ENCODE results near the gene ZC2HC1B. TPM values are rescaled to one million over a fixed set of nuclear protein-coding genes. Genes with fewer than 3 reads are reported as not detected.

ZC2HC1B gene
- total and polyA plus RNA-seq, 2 of the 8 experiments (the other 6 are each of a cell fraction or from before 2014, with no cell fraction given): not detected

DNA sequence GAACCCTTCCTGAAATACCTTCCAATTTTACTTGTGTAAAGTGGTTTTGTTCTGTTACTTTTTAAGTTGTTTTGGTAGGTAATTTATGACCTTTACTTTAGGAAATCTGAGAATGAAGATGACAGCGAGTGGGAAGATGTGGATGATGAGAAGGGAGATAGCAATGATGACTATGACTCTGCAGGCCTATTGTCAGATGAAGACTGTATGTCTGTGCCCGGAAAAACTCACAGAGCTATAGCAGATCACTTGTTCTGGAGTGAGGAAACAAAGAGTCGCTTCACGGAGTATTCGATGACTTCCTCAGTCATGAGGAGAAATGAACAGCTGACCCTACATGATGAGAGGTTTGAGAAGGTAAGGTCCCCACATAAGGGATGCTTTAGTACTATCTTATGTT is 6.6 kb upstream of the ZC2HC1B start:
- Histone ChIP-seq H4K91ac (replicated peaks; ENCODE audit: insufficient read length, low read length) (no peak overlapping the region), H3K4me2 (ENCODE audit: insufficient read depth in 1 of 2, low read depth in 2 of 2, low read length in 2 of 2) (no peak overlapping the region), H3K9me3 (ENCODE audit: insufficient read depth in 2 of 2, low read depth in 1 of 2, low read length in 1 of 2) (no peaks in the 10 kb centered on the region), H4K5ac (ENCODE audit: insufficient read length, low read depth, low read length) (no peak overlapping the region), H3K56ac (replicated peaks; ENCODE audit: insufficient read length, low read depth, low read length) (no peak overlapping the region), H3K79me2 (ENCODE audit: control insufficient read depth in 1 of 2, insufficient read depth in 2 of 2, low read length in 2 of 2) (no peaks in the 10 kb centered on the region; a peak in 1 of 4 replicates), H3K4me3 (ENCODE audit: extremely low read depth in 1 of 4, insufficient read depth in 2 of 4, low read depth in 3 of 4, low read length in 4 of 4) (no peak overlapping the region), H3K27ac (ENCODE audit: low read depth, low read length) (no peak overlapping the region), H2BK12ac (ENCODE audit: low read depth, low read length) (no peak overlapping the region), H3K18ac (ENCODE audit: extremely low read depth, low read length) (no peak overlapping the region), H2BK15ac (ENCODE audit: low read length) (no peak overlapping the region), H4K8ac (ENCODE audit: extremely low read depth, insufficient read depth, low read length) (no peak overlapping the region), H3K4me1 (replicated peaks in 1 of 4; ENCODE audit: control insufficient read depth in 3 of 4, insufficient read depth in 4 of 4, low read length in 3 of 4) (no peaks in the 10 kb centered on the region), H3K9ac (replicated peaks in 1 of 4; ENCODE audit: extremely low read depth in 1 of 4, low read depth in 3 of 4, low read length in 3 of 4) (no peak overlapping the region), H2BK5ac (ENCODE audit: low read depth, low read length) (no peak overlapping the region), H3K79me1 (ENCODE audit: low read depth, low read length) (no peaks in the 10 kb centered on the region), H3K36me3 (ENCODE audit: control insufficient read depth in 2 of 4, insufficient read depth in 4 of 4, low read length in 3 of 4) (peaks cover 11 to 70% (median 34%) of the 10 kb centered on the region in 4 experiments; a peak in 7 of 8 replicates), H2AFZ (ENCODE audit: low read length) (no peak overlapping the region), H2BK120ac (replicated peaks; ENCODE audit: low read depth, low read length) (no peak overlapping the region), H3K23ac (ENCODE audit: insufficient read length) (no peak overlapping the region), H2BK20ac (ENCODE audit: low read length) (no peak overlapping the region), H3K14ac (ENCODE audit: insufficient read length) (no peak overlapping the region), H3K27me3 (replicated peaks in 1 of 4; ENCODE audit: control insufficient read depth in 3 of 4, extremely low read depth in 1 of 4, insufficient read depth in 3 of 4, low read length in 3 of 4) (no peaks in the 10 kb centered on the region), H3K4ac (replicated peaks; ENCODE audit: insufficient read length, low read depth, low read length) (no peak overlapping the region), H3K23me2 (ENCODE audit: low read depth, low read length) (no peaks in the 10 kb centered on the region), H2AK5ac (ENCODE audit: low read depth, low read length) (no peak overlapping the region), H4K20me1 (replicated peaks in 1 of 2; ENCODE audit: control insufficient read depth in 1 of 2, insufficient read depth in 2 of 2, low read length in 2 of 2) (no peaks in the 10 kb centered on the region)
- POLR2A ChIA-PET (ENCODE audit: partially characterized antibody): interaction anchor here (1.6 to 3.3 kb wide), 3 partner anchors 9 to 13 kb away, joined by 5 to 20 read pairs (median 10); partner anchors contain the start of gene LTV1
- 97% methylated on average over 5 of the region's 5 CpGs; no CpG with 5 or more reads in 1 of the 2 experiments for WGBS, 2 experiments (ENCODE audit: extremely low coverage in 1 of 2, insufficient coverage in 1 of 2, insufficient read length in 1 of 2, insufficient replicate concordance in 2 of 2, low coverage in 1 of 2, low lambda C conversion rate in 2 of 2, missing lambda C conversion rate in 1 of 2)
- FAIRE-seq (no peak), DNase-seq (ENCODE audit: low read depth in 1 of 2, low spot score in 2 of 2) (no peak)
- CTCF ChIA-PET (ENCODE audit: partially characterized antibody): interaction anchor here (0.6 to 1.4 kb wide), 2 partner anchors 84 to 168 kb away, joined by 4 to 5 read pairs; no protein-coding TSS in a partner anchor
- no peak for TF ChIP-seq CBX5 (IDR thresholded peaks at IDR 0.05; ENCODE audit: low read depth, low read length)
